ENCODE measurements around the gene ARHGEF1.
A peak's percentile ranks its signal among the peaks of the same experiment; 100 is the strongest.

ARHGEF1 gene

GRCh38 chr19:41883821-41884733 lies 1.1 kb downstream of the ARHGEF1 start:
- DNase-seq (ENCODE audit: low spot score): peak; percentile 99

GRCh38 chr19:41886761-41887710 lies 4.1 kb downstream of the ARHGEF1 start:
- DNase-seq (ENCODE audit: low spot score): peak; percentile 76

GRCh38 chr19:41887711-41888382 lies 4.9 kb downstream of the ARHGEF1 start:
- DNase-seq (ENCODE audit: low spot score): peak; percentile 98

GRCh38 chr19:41888926-41889325 lies 5.9 kb downstream of the ARHGEF1 start:
- no peak for DNase-seq (ENCODE audit: low spot score)

GRCh38 chr19:41889896-41890295 lies 6.9 kb downstream of the ARHGEF1 start:
- DNase-seq (ENCODE audit: low spot score): no peak

- DNase-seq (ENCODE audit: low spot score): no peak
Observed at GRCh38 chr19:41890936-41891335, 8.0 kb downstream of the ARHGEF1 start.

- no peak for DNase-seq (ENCODE audit: low spot score)
Observed at GRCh38 chr19:41892173-41892902, 9.4 kb downstream of the ARHGEF1 start.

GRCh38 chr19:41893899-41894298 lies 10.9 kb downstream of the ARHGEF1 start:
- peak; percentile 28 for DNase-seq (ENCODE audit: low spot score)

- DNase-seq (ENCODE audit: low spot score): no peak
Observed at GRCh38 chr19:41894350-41894749, 11.4 kb downstream of the ARHGEF1 start.

GRCh38 chr19:41895745-41896580 lies 13.0 kb downstream of the ARHGEF1 start:
- DNase-seq (ENCODE audit: low spot score): peak; percentile 42

- no peak for DNase-seq (ENCODE audit: low spot score)
Observed at GRCh38 chr19:41896581-41896942, 13.6 kb downstream of the ARHGEF1 start.

- DNase-seq (ENCODE audit: low spot score): no peak
Observed at GRCh38 chr19:41897181-41897580, 14.2 kb downstream of the ARHGEF1 start.

GRCh38 chr19:41897820-41898219 lies 14.8 kb downstream of the ARHGEF1 start:
- no peak for DNase-seq (ENCODE audit: low spot score)

- no peak for DNase-seq (ENCODE audit: low spot score)
Observed at GRCh38 chr19:41898235-41898634, 15.3 kb downstream of the ARHGEF1 start.

GRCh38 chr19:41901707-41902360 lies 18.9 kb downstream of the ARHGEF1 start:
- no peak for DNase-seq (ENCODE audit: low spot score)

- DNase-seq (ENCODE audit: low spot score): no peak
Observed at GRCh38 chr19:41902594-41902993, 19.6 kb downstream of the ARHGEF1 start.

- no peak for DNase-seq (ENCODE audit: low spot score)
Observed at GRCh38 chr19:41903193-41903953, 20.4 kb downstream of the ARHGEF1 start.

GRCh38 chr19:41904118-41904870 lies 21.3 kb downstream of the ARHGEF1 start:
- DNase-seq (ENCODE audit: low spot score): peak; percentile 96

Measured in SW480 (cell line).